CD1c-positive myeloid dendritic cell (primary cell): ENCODE results near the gene CIAO2B.

Experiments
- DNase-seq: peaks from one replicate; pipeline ENCODE4 v3.0.0-alpha.2; 2016; ENCODE audit errors: extremely low spot score

Gene CIAO2B

DNA sequence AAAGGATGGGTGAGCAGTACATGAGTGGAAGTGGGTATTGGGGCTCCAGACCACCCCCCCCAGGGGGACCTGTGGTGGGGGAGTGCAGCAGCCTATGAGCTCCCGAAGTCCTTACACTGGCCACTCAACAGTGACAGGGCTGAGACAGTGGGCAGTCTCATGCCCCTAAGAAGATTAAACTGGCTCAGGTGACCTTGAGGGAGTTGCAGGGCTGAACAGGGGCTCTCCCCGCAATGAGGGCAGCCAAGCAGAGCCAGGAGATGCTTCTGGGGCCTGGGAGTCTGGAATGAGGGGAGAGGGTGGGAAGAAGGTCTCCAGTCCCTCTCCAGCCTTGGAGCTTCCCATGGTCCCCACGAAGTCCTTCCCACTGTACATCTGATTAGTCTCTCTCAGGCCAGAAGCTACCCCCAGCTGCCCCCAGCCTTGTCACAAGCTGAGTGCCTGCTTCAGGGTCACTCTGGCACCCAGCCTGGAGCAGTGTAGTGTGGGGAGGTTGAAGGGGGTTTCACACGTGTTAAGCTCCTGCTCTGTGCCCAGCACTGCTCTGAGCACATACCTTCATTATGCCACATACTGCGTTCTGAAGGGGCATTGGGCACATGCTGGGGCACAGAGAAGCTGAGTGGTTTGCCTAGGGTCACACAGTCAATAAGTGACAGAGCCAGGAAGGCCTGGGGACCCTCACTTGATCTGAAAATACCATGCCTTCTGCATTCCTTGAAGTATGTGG is 14.5 kb downstream of the CIAO2B start:
- no peak for DNase-seq

GRCh38 chr16:66918803-66919568 is 15.2 kb downstream of the CIAO2B start, which contains the start of gene CDH16:
Gene CDH16, minus strand, starts transcription at chr16:66918885. Its CDS starts 820 bp downstream, at chr16:66918065.
- DNase-seq: no peak

DNA sequence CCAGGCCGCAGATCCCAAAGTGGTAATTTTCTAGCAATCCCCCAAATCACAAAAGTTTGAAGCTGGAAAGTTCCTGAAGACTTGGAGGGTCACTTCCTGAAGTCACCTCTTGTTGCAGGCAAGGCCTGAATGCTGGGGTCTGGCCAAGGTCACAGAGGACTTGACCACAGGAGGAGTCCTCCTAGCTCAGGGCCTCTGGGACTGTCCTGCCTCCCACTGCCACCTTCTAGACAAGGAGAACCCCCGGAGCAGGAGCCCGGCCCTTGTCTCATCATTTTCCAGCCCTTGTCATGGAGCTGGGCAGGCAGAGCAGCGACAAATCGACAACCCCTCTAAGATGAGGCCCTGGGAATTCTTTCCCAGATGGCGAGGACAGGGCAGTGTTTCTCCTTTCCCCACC is 15.8 kb downstream of the CIAO2B start:
- DNase-seq: no peak

- no peak for DNase-seq
These were observed 16.5 kb downstream of the CIAO2B start for GRCh38 chr16:66917741-66918140.

DNA sequence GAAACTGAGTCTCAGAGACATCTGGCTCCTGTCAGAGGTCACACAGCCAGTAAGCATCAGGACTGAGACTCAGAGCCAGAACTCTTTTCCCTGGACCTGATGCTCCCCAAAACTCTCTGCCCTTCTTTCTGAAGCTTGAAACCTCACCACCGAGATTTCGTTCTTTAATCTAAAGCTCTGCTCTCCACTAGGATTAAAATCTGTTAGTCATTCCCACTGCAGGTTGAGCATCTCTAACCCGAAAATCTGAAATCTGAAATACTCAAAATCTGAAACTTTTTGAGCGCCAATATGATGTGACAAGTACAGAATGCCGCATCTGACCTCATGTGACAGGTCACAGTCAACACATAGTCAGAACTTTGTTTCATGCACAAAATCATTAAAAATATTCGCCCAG is 17.7 kb downstream of the CIAO2B start:
- no peak for DNase-seq

GRCh38 chr16:66915041-66915440 is 19.2 kb downstream of the CIAO2B start:
- no peak for DNase-seq

DNA sequence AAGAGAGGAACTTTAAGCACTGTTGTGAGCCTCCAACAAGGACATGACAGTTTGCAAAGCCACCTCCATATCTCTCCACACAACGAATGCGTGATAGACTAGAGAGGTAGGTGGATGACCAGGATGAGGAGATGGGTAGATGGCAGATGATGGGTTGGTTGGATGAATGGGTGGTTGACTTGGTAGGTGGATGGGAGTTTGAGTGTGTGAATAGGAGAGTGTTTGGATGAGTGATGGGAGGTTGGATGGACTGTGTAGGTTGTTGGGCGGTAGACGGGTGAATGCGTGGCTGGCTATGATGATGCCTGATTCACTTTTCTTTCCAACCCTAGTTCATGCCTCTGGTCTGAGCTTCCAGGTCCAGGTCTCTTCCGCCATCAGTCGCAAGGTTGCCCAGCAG is 19.7 kb downstream of the CIAO2B start:
- no peak for DNase-seq

DNA sequence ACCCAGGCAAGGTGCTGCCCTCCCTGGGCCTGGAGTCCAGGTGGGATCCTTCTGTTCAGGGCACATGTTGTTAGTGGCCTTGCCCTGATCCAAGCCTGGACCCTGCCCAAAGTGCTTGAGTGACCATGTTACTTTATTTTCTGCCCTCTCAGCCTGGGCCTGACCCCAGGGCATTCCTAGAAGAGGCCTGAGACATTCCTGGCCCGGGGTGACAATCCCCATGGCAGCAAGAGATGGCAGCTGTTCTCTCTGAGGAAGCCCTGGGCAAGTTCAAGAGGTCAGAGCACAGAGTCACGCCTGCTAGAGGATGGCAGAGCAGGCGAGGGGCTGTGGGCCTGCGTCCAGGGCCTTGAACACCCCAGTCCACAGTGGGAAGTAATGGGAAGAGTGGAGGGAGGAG is 20.5 kb downstream of the CIAO2B start:
- DNase-seq: no peak

DNA sequence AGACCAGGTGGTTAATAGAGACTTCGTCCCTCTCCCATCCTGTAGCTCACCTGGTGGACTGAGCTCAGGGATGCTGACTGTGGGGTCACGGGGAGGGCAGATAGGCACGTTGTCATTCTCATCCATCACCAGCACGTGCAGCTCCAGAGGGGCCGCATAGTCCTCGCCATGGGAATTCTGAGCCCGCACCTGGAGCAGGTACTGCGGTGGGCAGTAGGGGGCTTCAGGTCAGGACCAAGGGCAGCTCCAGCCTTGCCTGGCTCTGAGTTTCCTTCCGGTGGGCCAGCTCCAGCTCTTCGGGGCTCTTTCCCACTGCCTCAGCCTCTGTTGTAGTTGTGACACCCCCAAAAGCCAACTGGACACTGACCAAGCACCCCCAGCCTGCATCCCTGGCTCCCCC is 21.1 kb downstream of the CIAO2B start:
- DNase-seq: no peak

- DNase-seq: no peak
These were observed 22.4 kb downstream of the CIAO2B start for GRCh38 chr16:66911801-66912200.

DNA sequence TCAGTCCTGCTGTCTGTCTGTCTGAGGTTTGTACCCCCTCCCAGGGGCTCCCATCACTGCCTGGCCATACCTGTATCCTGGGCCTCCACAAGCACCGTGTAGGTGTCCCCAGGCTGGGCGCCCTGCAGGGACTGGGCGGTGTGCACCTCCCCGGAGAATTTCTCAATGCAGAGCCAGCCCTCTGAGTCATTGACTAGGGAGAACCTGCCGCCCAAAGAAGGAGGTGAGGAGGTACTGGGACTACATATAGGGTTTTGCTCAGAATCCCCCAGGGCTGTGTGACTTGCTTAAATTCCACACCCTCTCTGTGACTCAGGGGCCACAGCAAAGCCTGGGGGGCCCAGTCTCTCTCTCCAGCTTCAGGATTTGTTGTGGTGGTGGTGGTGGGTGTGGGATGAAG is 23.1 kb downstream of the CIAO2B start:
- no peak for DNase-seq

- DNase-seq: no peak
These were observed 23.8 kb downstream of the CIAO2B start for GRCh38 chr16:66910175-66910940.

DNA sequence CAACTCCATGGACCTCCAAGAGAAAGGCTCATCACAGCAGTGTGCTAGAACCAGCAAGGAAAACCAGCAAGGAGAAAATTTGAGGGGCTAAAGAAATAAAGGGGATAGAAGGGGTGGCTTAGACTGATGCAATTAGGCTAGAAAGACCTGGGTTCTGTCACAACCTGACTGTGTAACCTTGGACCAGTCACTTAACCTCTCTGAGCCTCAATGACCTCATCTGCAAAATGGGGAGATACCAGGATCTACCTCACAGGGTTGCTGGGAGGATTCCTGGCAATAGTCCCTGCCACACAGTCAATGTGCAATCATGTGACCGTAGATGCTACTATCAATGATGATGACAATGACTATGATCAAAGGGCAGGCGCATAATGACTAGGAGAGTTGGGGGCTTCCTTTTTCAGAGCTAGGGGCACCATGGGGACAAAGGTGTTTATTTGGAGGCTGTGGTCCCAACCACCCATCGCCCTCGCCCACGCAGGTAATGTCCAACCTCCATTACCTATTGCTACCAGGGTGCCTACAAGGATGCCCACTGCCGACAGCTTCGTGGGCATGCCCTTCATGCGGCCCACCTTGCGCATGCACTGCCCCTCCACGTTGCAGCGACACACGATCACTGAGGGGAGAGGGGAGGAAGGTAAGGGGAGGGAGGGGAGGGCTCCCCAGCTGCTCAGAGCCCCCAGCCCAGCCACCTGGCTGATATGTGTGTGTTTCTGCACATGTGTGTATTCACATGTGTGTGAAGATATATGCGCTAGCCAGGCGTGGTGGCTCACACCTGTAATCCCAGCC is 25.2 kb downstream of the CIAO2B start:
- DNase-seq: no peak

DNA sequence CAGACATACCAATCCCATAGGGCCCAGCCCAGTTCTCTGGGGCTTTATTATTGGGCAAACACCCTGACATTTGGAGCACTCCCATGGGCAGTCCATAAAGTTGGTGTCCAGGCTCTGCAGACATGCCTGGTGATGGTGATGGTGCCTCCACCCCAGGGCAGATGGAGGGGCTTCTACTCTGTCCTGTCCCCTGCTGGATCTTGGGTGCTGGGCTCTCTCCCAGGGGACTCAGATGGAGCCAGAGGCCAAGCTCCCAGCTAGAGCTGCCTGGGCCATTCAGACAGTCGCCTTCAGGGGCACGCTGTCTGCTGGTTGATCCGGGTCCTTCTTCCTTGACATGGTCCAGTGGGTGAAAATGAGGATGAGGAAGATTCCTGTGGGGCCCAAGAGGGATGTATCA is 26.1 kb downstream of the CIAO2B start:
- no peak for DNase-seq

DNA sequence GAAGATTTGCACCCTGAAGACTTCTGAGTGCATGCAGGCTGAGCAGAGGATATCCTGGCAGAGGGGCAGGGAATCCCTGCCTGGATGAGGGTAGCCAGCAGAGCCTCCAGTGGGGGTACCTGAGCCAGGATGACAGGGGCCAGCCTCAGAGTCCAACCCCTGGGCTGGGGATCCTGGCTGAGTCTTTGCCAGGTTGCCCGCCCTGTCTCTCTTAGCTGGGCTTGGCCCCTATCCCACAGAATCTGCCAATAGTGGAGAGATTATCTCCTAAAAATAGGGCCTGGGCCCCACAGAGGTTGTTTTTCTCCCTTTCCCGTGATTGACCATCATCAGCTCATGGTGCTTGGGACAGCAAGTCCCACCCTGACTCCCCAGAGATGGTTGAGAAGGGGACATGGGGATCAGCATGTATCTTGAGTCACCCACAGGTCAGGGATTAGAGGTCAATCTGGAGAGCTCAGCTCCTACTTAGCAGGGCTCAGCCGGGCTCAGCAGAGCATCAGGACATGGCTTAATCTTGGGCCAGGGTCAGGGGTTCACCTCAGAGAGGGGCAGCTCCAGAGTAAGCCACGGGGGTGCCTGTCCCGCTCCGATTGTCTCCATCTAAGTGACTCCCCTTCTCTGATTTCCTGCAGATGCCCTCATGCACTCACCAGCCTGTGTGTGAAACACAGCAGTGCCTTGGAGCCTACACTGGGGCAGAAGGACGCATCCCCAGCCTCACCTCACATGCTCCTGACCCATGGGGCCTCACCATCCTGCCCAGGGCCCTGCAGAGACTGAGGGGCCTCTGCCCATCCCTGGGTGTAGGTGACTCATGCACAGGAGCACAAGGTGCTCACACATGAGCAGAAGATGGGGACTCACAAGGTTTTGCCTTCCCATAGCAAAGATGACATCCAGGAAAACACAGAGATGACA is 27.0 kb downstream of the CIAO2B start:
- no peak for DNase-seq

GRCh38 chr16:66905633-66906539 is 28.3 kb downstream of the CIAO2B start:
- DNase-seq: no peak

DNA sequence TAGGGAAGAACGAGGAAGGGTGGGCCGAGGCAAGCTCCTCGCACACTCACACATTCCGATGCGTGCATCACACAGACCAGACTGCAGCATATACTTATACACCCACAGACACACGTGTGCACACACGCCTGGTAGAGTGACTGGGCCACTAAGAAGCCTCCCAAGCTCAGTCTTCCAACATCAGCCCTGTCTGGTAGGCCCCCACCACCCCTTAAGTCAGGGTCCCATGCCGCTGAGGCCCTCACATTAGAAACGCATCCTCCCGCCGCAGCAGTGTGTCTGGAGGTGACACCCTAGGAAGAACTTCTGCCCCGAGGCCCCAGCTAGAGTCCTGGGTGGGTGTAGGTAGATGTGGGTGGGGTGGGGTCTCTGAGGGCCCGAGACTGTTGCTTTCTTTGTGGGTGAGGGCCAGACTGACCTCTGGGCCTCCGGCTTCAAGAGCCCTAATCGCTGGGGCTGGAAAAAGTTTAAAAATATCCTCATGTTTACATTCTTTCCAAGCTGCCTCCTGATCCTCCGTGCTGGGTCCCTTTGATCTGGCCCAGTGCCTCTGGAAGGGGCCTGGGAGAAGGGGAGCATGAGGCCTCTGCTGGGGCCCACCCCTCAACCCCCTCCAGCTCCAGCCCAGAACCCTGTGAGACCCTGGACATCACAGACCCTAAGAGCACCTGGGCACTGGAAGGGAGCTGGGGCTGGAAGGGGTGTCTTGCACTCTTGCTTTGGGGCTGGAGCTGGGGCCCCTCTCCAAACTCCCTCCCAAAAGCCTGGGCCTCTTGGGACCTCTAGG is 29.2 kb downstream of the CIAO2B start:
- no peak for DNase-seq

GRCh38 chr16:66904428-66904845 is 29.8 kb downstream of the CIAO2B start:
- no peak for DNase-seq
